C4-2B (cell line): ENCODE results near the gene TTBK2.

Experiments used
- ZFX ChIP-seq: fragments of 450-650 bp; IDR thresholded peaks from 2 replicates; pipeline ENCODE4 v1.6.1; 2017
- TF ChIP-seq, protein P1 (sequence below): fragments of 450-650 bp; conservative IDR thresholded peaks from 2 replicates; pipeline ENCODE4 v1.5.1; 2017; ENCODE audit warnings: mild to moderate bottlenecking

DNA sequence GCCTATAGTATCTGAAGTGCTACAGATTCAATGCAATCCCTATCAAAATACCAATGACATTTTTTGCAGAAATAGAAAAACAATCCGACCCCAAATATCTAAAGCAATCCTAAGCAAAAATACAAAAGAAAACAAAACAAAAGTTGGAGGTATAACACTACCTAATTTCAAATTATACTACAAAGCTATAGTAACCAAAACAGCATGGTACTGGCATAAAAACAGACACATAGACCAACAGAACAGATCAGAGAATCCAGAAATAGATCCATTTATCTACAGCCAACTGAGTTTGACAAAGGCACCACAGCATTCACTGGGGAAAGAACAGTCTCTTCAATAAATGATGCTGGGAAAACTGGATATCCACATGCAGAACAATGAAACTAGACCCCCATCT, 159.8 kb downstream of the TTBK2 start:
- TF ChIP-seq, protein P1, sequence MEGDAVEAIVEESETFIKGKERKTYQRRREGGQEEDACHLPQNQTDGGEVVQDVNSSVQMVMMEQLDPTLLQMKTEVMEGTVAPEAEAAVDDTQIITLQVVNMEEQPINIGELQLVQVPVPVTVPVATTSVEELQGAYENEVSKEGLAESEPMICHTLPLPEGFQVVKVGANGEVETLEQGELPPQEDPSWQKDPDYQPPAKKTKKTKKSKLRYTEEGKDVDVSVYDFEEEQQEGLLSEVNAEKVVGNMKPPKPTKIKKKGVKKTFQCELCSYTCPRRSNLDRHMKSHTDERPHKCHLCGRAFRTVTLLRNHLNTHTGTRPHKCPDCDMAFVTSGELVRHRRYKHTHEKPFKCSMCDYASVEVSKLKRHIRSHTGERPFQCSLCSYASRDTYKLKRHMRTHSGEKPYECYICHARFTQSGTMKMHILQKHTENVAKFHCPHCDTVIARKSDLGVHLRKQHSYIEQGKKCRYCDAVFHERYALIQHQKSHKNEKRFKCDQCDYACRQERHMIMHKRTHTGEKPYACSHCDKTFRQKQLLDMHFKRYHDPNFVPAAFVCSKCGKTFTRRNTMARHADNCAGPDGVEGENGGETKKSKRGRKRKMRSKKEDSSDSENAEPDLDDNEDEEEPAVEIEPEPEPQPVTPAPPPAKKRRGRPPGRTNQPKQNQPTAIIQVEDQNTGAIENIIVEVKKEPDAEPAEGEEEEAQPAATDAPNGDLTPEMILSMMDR, result no peak
- no peak for TF ChIP-seq ZFX
